DMS79 treated with DMSO at 0.1 percent for 48 hours (cell line): ENCODE data around the gene ADAMTS7.

Experiments
- DNase-seq: peaks from one replicate; lab custom pipeline; 2025; lab: John Stamatoyannopoulos, UW

Gene ADAMTS7

GRCh38 chr15:78718837-78719236, 92.4 kb downstream of the ADAMTS7 start:
- DNase-seq = no peak

- no peak for DNase-seq
Measured at GRCh38 chr15:78717956-78718656, 93.2 kb downstream of the ADAMTS7 start.

DNA sequence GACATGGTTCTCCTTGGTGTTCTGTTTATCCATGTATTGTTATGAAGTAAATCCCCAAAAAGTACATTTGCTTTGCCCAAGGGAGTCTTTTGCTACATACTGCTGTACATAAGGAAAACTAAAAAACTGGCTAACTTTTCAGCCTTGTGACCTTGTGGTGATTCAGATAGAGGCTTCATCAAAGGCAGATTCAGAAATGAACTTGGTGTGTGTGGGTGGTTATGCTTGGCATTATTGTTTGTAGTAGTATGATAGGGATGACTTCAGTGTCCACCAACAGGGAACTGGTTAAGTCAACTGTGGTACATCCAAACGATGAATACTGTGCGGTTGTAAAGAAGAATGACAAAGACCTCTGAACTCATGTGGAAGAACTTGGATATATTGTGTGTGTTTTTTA, 94.6 kb downstream of the ADAMTS7 start:
- no peak for DNase-seq

DNA sequence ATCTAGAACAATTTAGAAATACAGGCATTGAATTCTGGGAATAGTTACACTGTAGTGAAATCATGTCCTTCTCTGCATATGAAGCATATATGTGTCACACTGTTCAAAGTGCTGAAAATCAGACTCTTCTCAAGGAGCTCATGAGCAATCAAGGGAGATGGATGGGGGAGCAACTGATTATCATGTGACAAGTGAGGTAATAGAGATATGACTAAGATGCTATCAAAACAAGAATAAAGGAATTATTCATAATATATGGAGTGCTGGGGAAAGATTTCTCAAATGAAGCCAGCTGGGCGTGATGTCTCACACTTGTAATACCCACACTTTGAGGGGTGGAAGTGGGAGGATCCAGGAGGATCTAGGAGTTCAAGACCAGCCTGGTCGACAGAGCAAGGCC, 95.3 kb downstream of the ADAMTS7 start:
- DNase-seq = no peak

GRCh38 chr15:78715434-78715833, 95.8 kb downstream of the ADAMTS7 start:
- no peak for DNase-seq

GRCh38 chr15:78714890-78715289, 96.4 kb downstream of the ADAMTS7 start:
- DNase-seq = no peak

GRCh38 chr15:78712797-78713515, 98.3 kb downstream of the ADAMTS7 start:
- no peak for DNase-seq

DNA sequence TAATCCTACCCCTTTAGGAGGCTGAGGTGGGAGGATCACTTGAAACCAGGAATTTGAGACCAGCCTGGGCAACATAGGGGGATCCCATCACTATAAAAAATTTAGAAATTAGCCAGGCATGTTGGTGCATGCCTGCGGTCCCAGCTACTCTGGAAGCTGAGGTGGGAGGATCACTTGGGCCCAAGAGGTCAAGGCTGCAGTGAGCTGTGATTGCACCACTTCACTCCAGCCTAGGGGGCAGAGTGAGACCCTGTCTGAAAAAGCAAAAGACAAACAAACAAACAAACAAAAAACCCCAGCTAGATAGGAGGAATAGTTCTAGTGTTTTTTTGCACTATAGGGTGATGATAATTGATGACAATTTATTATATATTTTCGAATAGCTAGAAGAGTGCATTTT, 99.6 kb downstream of the ADAMTS7 start:
- DNase-seq = no peak

DNA sequence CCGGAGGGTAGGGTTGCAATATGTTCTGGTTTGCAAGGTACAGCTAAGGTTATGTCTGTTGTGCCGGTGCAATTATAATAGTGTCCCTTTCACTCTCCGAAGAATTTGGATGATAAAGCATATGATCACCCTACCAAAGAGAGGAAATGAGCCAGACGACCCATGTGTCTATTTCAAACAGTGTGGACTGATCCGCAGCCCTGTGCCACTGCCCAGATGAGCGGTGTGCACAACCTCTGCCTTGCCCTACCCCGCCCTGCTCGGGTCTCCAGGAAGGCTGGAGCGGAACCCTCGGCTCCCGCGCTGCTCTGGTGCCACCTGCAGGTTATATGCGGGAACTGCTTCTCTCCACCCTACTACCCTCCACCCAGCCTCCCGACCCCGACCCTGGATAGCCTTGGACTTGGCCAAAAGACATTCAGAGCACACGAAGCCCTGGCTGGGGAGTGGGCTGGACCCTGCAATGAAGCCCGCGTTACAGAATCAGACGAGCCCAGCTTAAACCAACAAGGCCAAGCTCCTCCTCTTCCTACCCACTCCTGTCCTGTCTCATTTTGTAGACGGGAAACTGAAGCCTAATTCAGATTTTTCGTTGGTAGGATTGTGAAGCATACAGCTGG, 101.9 kb downstream of the ADAMTS7 start:
- DNase-seq = peak; percentile 28
